Trophoblast cell (in vitro differentiated cells and primary cell): ENCODE measurements around the gene PSMA7.

Source experiments
- DNase-seq, 2 donors: peaks; one replicate each; pipeline ENCODE4 v3.0.0-alpha.2; 2016
- H2AFZ ChIP-seq: 2 replicates; pipeline ENCODE4 v1.6.1; 2013; ENCODE audit warnings: low read length, moderate library complexity, mild to moderate bottlenecking; ENCODE audit not compliant: insufficient read depth, poor library complexity
- H2AK5ac ChIP-seq: 2 replicates; pipeline ENCODE4 v1.6.1; 2013; ENCODE audit warnings: mild to moderate bottlenecking, low read length
- H2BK120ac ChIP-seq: 2 replicates; pipeline ENCODE4 v1.6.1; 2013; ENCODE audit warnings: low read length, mild to moderate bottlenecking, moderate library complexity; ENCODE audit not compliant: insufficient read depth, poor library complexity
- H2BK12ac ChIP-seq: 2 replicates; pipeline ENCODE4 v1.6.1; 2013; ENCODE audit warnings: mild to moderate bottlenecking, low read length, moderate library complexity
- H2BK5ac ChIP-seq: 2 replicates; pipeline ENCODE4 v1.6.1; 2013; ENCODE audit warnings: low read length, low read depth, moderate library complexity, mild to moderate bottlenecking; ENCODE audit not compliant: poor library complexity
- H3K14ac ChIP-seq: 2 replicates; pipeline ENCODE4 v1.6.1; 2013; ENCODE audit warnings: mild to moderate bottlenecking, low read length
- H3K18ac ChIP-seq: 2 replicates; pipeline ENCODE4 v1.6.1; 2013; ENCODE audit warnings: mild to moderate bottlenecking, low read length
- H3K23ac ChIP-seq: 2 replicates; pipeline ENCODE4 v1.6.1; 2013; ENCODE audit warnings: low read length
- H3K27ac ChIP-seq: 2 replicates; pipeline ENCODE4 v1.5.1; 2013; ENCODE audit warnings: low read depth, mild to moderate bottlenecking, inconsistent platforms, low read length, moderate library complexity
- H3K27me3 ChIP-seq: 2 replicates; pipeline ENCODE4 v1.6.1; 2013; ENCODE audit warnings: inconsistent platforms, mild to moderate bottlenecking, low read length, moderate library complexity; ENCODE audit not compliant: insufficient read depth
- H3K36me3 ChIP-seq, 2 experiments: 1 replicate in 1 of 2; 2 replicates in 1 of 2; pipeline ENCODE4 v1.6.1; 2013; ENCODE audit warnings: low read length in 2 of 2, mild to moderate bottlenecking in 2 of 2, moderate library complexity in 1 of 2; ENCODE audit not compliant: insufficient read depth in 2 of 2, control insufficient read depth in 1 of 2
- H3K4ac ChIP-seq: 2 replicates; pipeline ENCODE4 v1.6.1; 2013; ENCODE audit warnings: low read depth, mild to moderate bottlenecking, low read length, moderate library complexity
- H3K4me1 ChIP-seq, 2 experiments: 1 replicate in 1 of 2; 2 replicates in 1 of 2; pipeline ENCODE4 v1.6.1; 2013; ENCODE audit warnings: low read length in 2 of 2, mild to moderate bottlenecking in 2 of 2, moderate library complexity in 1 of 2; ENCODE audit not compliant: insufficient read depth in 2 of 2, control insufficient read depth in 1 of 2
- H3K4me2 ChIP-seq: 2 replicates; pipeline ENCODE4 v1.6.1; 2013; ENCODE audit warnings: inconsistent platforms, mild to moderate bottlenecking, low read length, moderate library complexity
- H3K4me3 ChIP-seq: 2 replicates; pipeline ENCODE4 v1.5.1; 2013; ENCODE audit warnings: mild to moderate bottlenecking, low read depth, low read length, inconsistent platforms
- H3K79me1 ChIP-seq: one replicate; pipeline ENCODE4 v1.6.1; 2013; ENCODE audit warnings: low read length
- H3K79me2 ChIP-seq: 2 replicates; pipeline ENCODE4 v1.6.1; 2013; ENCODE audit warnings: low read length, mild to moderate bottlenecking; ENCODE audit not compliant: control insufficient read depth, insufficient read depth, poor library complexity
- H3K9ac ChIP-seq: 2 replicates; pipeline ENCODE4 v1.6.1; 2013; ENCODE audit warnings: mild to moderate bottlenecking, low read length
- H3K9me3 ChIP-seq: 2 replicates; pipeline ENCODE4 v1.6.1; 2013; ENCODE audit warnings: low read depth, mild to moderate bottlenecking, control low read depth, inconsistent platforms, low read length; ENCODE audit not compliant: insufficient read depth
- H4K12ac ChIP-seq: 2 replicates; pipeline ENCODE4 v1.6.1; 2013; ENCODE audit warnings: low read depth, mild to moderate bottlenecking, low read length, moderate library complexity
- H4K8ac ChIP-seq: 2 replicates; pipeline ENCODE4 v1.6.1; 2013; ENCODE audit warnings: low read depth, mild to moderate bottlenecking, low read length, moderate library complexity
- H4K91ac ChIP-seq: one replicate; pipeline ENCODE4 v1.6.1; 2013; ENCODE audit warnings: low read depth, mild to moderate bottlenecking, low read length, moderate library complexity
- WGBS: extraction: QIAGEN DNeasy Blood & Tissue Kit; methylation state at CpG from one replicate; pipeline ENCODE4 v1.1.7; 2013; ENCODE audit warnings: missing lambda C conversion rate; ENCODE audit not compliant: insufficient read length, insufficient coverage; ENCODE audit errors: extremely low coverage; 5-methylcytosine and 5-hydroxymethylcytosine counted together

The PSMA7 gene

DNA sequence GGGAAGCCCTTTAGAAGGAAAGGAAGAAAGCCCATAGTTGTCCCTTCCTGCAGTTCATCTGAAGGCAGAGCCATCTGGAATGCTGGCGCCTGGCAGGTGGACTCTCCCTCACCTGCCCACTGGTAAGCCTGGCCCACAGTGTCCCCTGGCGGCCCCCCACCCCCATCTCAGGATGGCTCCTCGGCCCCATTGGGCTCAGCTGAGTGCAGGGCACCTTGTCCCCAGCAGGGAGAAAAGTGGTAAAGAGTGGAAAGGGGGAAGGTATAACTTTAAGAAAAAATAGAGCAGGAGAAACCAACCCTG lies 13.0 kb upstream of the PSMA7 start:
- Histone ChIP-seq H3K14ac (no peak overlapping the region), H2BK5ac (no peak overlapping the region), H3K4me2 (no peak overlapping the region), H3K27me3 (no peaks in the 10 kb centered on the region), H4K8ac (no peak overlapping the region), H3K18ac (no peak overlapping the region), H2BK12ac (no peak overlapping the region), H4K91ac (no peak overlapping the region), H2BK120ac (no peak overlapping the region), H3K27ac (no peak overlapping the region), H3K79me1 (no peaks in the 10 kb centered on the region), H3K4me1 (peaks cover 21 to 26% of the 10 kb centered on the region in 2 experiments), H2AFZ (no peak overlapping the region), H3K36me3 (peaks cover 36 to 45% of the 10 kb centered on the region in 2 experiments), H3K4ac (no peak overlapping the region), H3K4me3 (no peak overlapping the region), H4K12ac (no peak overlapping the region), H3K9me3 (peaks cover 3% of the 10 kb centered on the region), H2AK5ac (no peak overlapping the region), H3K23ac (no peak overlapping the region), H3K79me2 (peaks cover 12% of the 10 kb centered on the region), H3K9ac (no peak overlapping the region)
- no CpG with 5 or more reads among the region's 3 CpGs for WGBS
- DNase-seq, result no peak

- Histone ChIP-seq H3K27me3 (no peaks in the 10 kb centered on the region), H3K14ac (no peak overlapping the region), H3K4ac (peak overlapping the region; percentile 32), H4K91ac (no peak overlapping the region), H2BK120ac (no peak overlapping the region), H3K4me1 (peaks cover 21 to 22% of the 10 kb centered on the region in 2 experiments), H3K79me2 (peaks cover 12% of the 10 kb centered on the region), H3K36me3 (peaks cover 32 to 40% of the 10 kb centered on the region in 2 experiments), H3K4me3 (no peak overlapping the region), H3K9me3 (peaks cover 3% of the 10 kb centered on the region), H3K79me1 (no peaks in the 10 kb centered on the region), H3K27ac (no peak overlapping the region), H2BK5ac (no peak overlapping the region), H3K4me2 (no peak overlapping the region), H2AFZ (no peak overlapping the region), H3K18ac (no peak overlapping the region), H2BK12ac (no peak overlapping the region), H2AK5ac (no peak overlapping the region), H4K12ac (no peak overlapping the region), H3K23ac (no peak overlapping the region), H4K8ac (no peak overlapping the region), H3K9ac (no peak overlapping the region)
- peak; percentile 46 to 60 for DNase-seq
- no CpG with 5 or more reads among the region's 29 CpGs for WGBS
Measured at GRCh38 chr20:62155428-62156253, 12.4 kb upstream of the PSMA7 start.

GRCh38 chr20:62151835-62152364 lies 8.7 kb upstream of the PSMA7 start:
- no peak overlapping the region for H3K14ac ChIP-seq
- no peak overlapping the region for H2BK5ac ChIP-seq
- H3K4me1 ChIP-seq, result peaks cover 23 to 31% of the 10 kb centered on the region in 2 experiments
- no CpG with 5 or more reads among the region's 23 CpGs for WGBS
- no peak overlapping the region for H2BK120ac ChIP-seq
- no peaks in the 10 kb centered on the region for H3K79me1 ChIP-seq
- H3K36me3 ChIP-seq, result peaks cover 18 to 28% of the 10 kb centered on the region in 2 experiments
- H3K9me3 ChIP-seq, result peaks cover 8% of the 10 kb centered on the region
- no peak overlapping the region for H2BK12ac ChIP-seq
- peak overlapping the region; percentile 0 for H3K4ac ChIP-seq
- no peaks in the 10 kb centered on the region for H3K27me3 ChIP-seq
- H3K79me2 ChIP-seq, result peaks cover 11% of the 10 kb centered on the region
- no peak overlapping the region for H3K27ac ChIP-seq
- no peak overlapping the region for H2AK5ac ChIP-seq
- no peak overlapping the region for H4K8ac ChIP-seq
- no peak overlapping the region for H4K12ac ChIP-seq
- H3K18ac ChIP-seq, result no peak overlapping the region
- H3K4me2 ChIP-seq, result no peak overlapping the region
- DNase-seq, result no peak
- H3K4me3 ChIP-seq, result no peak overlapping the region
- no peak overlapping the region for H2AFZ ChIP-seq
- H3K9ac ChIP-seq, result no peak overlapping the region
- no peak overlapping the region for H4K91ac ChIP-seq
- no peak overlapping the region for H3K23ac ChIP-seq

DNA sequence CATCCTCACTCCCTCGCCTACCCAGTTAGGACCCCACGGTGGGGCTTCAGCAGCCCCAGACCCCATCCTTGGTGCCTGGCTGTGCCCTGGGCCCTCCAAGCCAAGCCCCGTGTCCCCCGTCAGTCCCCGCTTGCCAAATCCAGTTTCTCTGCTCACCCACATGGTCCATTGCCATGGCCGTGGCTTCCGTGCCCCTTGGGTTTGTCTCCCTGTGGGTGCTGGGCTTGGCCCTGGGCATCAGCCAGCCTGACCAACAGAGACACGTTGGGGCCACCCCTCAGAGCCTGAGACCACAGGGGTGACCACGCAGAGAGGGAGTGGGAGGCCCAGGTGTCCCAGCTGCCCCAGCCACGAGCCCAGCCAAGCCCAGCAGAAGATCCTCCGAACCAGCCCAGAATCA lies 8.0 kb upstream of the PSMA7 start:
- Histone ChIP-seq H3K4me1 (peaks cover 18 to 27% of the 10 kb centered on the region in 2 experiments), H3K9me3 (peaks cover 8% of the 10 kb centered on the region), H2AK5ac (no peak overlapping the region), H3K27ac (no peak overlapping the region), H3K36me3 (peaks cover 20 to 29% of the 10 kb centered on the region in 2 experiments), H3K79me2 (peaks cover 15% of the 10 kb centered on the region), H3K27me3 (no peaks in the 10 kb centered on the region), H3K4ac (peak overlapping the region; percentile 0), H4K12ac (no peak overlapping the region), H4K91ac (no peak overlapping the region), H3K79me1 (no peaks in the 10 kb centered on the region), H3K4me3 (no peak overlapping the region), H2BK120ac (no peak overlapping the region), H3K14ac (no peak overlapping the region), H2BK5ac (no peak overlapping the region), H3K4me2 (no peak overlapping the region), H2BK12ac (no peak overlapping the region), H3K18ac (no peak overlapping the region), H3K23ac (no peak overlapping the region), H3K9ac (no peak overlapping the region), H4K8ac (no peak overlapping the region), H2AFZ (no peak overlapping the region)
- DNase-seq, result no peak
- no CpG with 5 or more reads among the region's 11 CpGs for WGBS
